Ovary (tissue), 9 donors: ENCODE data around the gene OR51D1. TPM values are rescaled to one million over a fixed set of nuclear protein-coding genes. Genes with fewer than 3 reads are reported as not detected.

Experiments
- DNase-seq, 5 donors: peaks; one replicate each; pipeline ENCODE4 v3.0.0-alpha.2; 2019 to 2020
- H3K27ac ChIP-seq, 2 donors: fragments of 200-600 bp; one replicate each; pipeline versions ENCODE4 v1.5.1 to v1.8.0; 2019 to 2022
- H3K27me3 ChIP-seq: fragments of 200-600 bp; one replicate; pipeline ENCODE4 v1.8.0; 2022
- H3K36me3 ChIP-seq: fragments of 200-600 bp; sonication (generic); one replicate; pipeline ENCODE4 v1.5.1; 2019
- H3K4me1 ChIP-seq: one replicate; pipeline ENCODE4 v1.8.1; 2013; ENCODE audit warnings: mild to moderate bottlenecking, moderate library complexity; ENCODE audit not compliant: insufficient read depth
- H3K4me3 ChIP-seq: fragments of 200-600 bp; sonication (generic); one replicate; pipeline ENCODE4 v1.5.1; 2017
- H3K9me3 ChIP-seq, 2 donors: fragments of 200-600 bp in 1 of 2; sonication (generic) in 1 of 2; one replicate each; pipeline versions ENCODE4 v1.5.1 to v1.8.1; 2013 to 2019; ENCODE audit warnings: mild to moderate bottlenecking in 1 of 2, moderate library complexity in 1 of 2
- EP300 ChIP-seq: sonication (generic); formaldehyde crosslinking; IDR thresholded peaks from one replicate; pipeline ENCODE4 v1.6.1; 2017; ENCODE audit warnings: antibody characterized with exemption
- POLR2A ChIP-seq: fragments of 450-650 bp; IDR thresholded peaks from one replicate; pipeline ENCODE4 v1.6.1; 2017; ENCODE audit warnings: antibody characterized with exemption, mild to moderate bottlenecking, moderate library complexity
- WGBS, 3 donors: extraction: QIAGEN DNeasy Blood & Tissue Kit in 1 of 3; methylation state at CpG; one replicate each; pipeline versions ENCODE4 v1.1.5 to v1.1.7; 2013 to 2017; 5-methylcytosine and 5-hydroxymethylcytosine counted together
- intact Hi-C, 4 donors: fragments of 100-400 bp; cut with DNase I; formaldehyde crosslinking; loops; one replicate each; pipeline versions ENCODE4 v1.11.0 to v1.15.1; 2022 to 2023
- polyA plus RNA-seq, 2 donors: library from polyadenylated mRNA; stranded (reverse); fragments of 200-250 nt in 1 of 2; fragments of 350-450 nt in 1 of 2; fragmentation: Illumina TruSeq in 1 of 2; extraction: RNeasy Lipid Tissue Mini Kit (QIAGEN cat#74804) in 1 of 2; gene quantifications; one replicate each; pipeline ENCODE4 v1.2.3, GENCODE V29; 2013 to 2014
- total RNA-seq, 7 donors: library from RNA; depleted of rRNA in 2 of 7; stranded (reverse); fragments of >200 nt in 2 of 7; fragmentation: NEBNext Ultra II Directional in 3 of 7; extraction: Animal tissue kit (Norgen Biotek cat#: 25700) in 3 of 7; gene quantifications; one replicate each; pipeline versions ENCODE4 v1.1.0 to v1.2.4, GENCODE V29; 2016 to 2023
- TF ChIP-seq, protein P1 (sequence below), 3 donors: fragments of 450-650 bp in 2 of 3; fragments of 200-600 bp in 1 of 3; IDR thresholded peaks; one replicate each; pipeline versions ENCODE4 v1.5.1 to v1.8.0; 2016 to 2022; ENCODE audit warnings: antibody characterized with exemption in 3 of 3, mild to moderate bottlenecking in 1 of 3
- donor health status: DM: no; HTN: no; CAD: no; lungs with moderate emphysema.
- donor health status: DM: no; HTN: no; CAD: no.
- donor health status: Bipolar disorder and iron deficiency.
- donor health status: DM: yes; HTN: yes; CAD: no.
- donor health status: DM: no; HTN: no; CAD: no.
- donor health status: DM: yes; HTN: yes; CAD: no.

OR51D1 gene
- total and polyA plus RNA-seq, 9 donors = not detected

DNA sequence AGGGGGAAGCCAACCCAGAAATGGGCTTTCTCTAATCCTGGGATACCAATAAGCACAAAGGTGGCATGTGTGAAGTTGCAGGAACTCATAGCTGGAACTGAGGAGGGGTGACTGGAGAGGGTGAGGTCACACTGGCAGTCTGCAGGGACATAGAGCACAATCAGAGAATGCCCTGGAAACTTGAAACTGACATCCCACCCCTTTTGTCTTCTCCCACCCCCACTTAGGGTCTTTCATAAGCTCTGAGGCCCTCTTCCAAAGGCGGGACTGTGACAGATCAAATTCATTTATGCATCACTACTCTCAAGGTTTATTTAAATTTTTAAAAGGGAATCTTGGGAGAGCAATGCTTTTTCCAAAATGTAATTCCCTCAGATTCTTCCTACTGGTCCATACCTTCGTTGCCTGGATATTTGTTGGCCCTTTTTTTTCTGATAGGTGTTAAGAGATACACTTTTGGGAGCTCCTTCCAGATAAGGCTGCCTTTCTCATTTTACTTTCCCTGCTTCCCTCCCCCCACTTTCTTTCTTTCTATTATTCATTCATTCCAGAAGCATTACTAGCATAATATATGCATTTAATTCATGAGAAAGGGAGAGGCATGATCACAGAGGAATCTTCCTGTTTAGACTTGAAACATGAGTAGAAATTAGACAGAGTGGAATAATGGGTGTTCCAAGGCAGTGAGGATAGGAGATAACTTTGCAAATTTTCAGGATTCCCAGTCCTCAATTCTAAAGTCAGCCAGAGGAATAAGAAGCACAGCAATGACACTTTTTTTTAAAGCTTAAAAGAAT lies 45.5 kb downstream of the OR51D1 start:
- H3K36me3 ChIP-seq = no peaks in the 10 kb centered on the region
- no peaks in the 10 kb centered on the region for H3K4me1 ChIP-seq
- intact Hi-C loops = no loop called here
- DNase-seq = no peak
- H3K27me3 ChIP-seq = no peaks in the 10 kb centered on the region
- H3K27ac ChIP-seq = no peak overlapping the region
- WGBS, 3 donors = 84 to 93% (median 90%) methylated on average over 2 of the region's 2 CpGs
- no peak for TF ChIP-seq EP300
- no peaks in the 10 kb centered on the region for H3K9me3 ChIP-seq
- no peak overlapping the region for H3K4me3 ChIP-seq

DNA sequence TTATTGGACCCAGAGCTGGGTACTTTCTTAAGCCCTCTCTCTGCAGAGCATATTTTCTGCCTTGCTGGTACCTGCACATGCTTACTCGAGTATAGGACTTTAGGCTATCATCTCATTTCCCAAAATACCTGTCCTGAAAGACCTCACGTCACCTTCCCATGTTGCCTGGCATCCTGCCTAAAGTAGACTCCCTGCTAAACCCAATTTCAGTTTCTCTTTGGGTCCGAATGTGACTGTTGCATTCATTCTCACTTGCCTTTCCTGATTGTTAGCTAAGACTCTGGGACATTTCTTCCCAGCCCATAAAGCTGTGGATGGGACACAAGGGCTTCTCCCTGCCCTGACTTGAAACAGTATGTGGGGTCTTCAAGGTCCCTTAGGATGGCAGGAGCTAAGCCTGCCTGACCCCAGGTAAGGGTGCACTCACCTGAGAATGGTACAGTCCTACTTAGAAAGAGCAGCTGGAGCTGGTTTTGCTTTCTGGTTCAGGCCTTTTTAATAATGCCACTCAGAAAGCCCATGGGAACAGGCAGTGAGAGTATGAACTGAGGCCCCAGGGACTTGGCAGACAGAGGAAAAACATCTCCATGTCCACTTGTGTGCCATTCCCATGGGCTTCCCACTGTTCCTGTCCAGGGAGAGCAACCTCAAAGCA lies 47.5 kb downstream of the OR51D1 start:
- Histone ChIP-seq H3K27ac (no peak overlapping the region), H3K27me3 (no peaks in the 10 kb centered on the region), H3K4me1 (no peaks in the 10 kb centered on the region), H3K4me3 (no peak overlapping the region), H3K9me3 (no peaks in the 10 kb centered on the region), H3K36me3 (no peaks in the 10 kb centered on the region)
- TF ChIP-seq, protein P1, sequence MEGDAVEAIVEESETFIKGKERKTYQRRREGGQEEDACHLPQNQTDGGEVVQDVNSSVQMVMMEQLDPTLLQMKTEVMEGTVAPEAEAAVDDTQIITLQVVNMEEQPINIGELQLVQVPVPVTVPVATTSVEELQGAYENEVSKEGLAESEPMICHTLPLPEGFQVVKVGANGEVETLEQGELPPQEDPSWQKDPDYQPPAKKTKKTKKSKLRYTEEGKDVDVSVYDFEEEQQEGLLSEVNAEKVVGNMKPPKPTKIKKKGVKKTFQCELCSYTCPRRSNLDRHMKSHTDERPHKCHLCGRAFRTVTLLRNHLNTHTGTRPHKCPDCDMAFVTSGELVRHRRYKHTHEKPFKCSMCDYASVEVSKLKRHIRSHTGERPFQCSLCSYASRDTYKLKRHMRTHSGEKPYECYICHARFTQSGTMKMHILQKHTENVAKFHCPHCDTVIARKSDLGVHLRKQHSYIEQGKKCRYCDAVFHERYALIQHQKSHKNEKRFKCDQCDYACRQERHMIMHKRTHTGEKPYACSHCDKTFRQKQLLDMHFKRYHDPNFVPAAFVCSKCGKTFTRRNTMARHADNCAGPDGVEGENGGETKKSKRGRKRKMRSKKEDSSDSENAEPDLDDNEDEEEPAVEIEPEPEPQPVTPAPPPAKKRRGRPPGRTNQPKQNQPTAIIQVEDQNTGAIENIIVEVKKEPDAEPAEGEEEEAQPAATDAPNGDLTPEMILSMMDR (IDR thresholded peaks at IDR 0.05) = no peak
- TF ChIP-seq POLR2A = no peak
- no peak for TF ChIP-seq EP300
- 86 to 90% (median 89%) methylated on average over 3 of the region's 3 CpGs for WGBS, 3 donors
- intact Hi-C loops = no loop called here
- no peak for DNase-seq

Other genes starting within 250 kb of the OR51D1 start
- gene TRIM21, start 243.8 kb upstream of the OR51D1 start, total RNA-seq = 10 to 100 TPM; 13.2 to 25.1 (median 20.8) TPM
- gene TRIM21, start 243.8 kb upstream of the OR51D1 start, polyA plus RNA-seq = 10 to 100 TPM; 21.1 to 51.9 TPM
- gene OR52K2, start 188.2 kb upstream of the OR51D1 start, total RNA-seq = under 1 TPM in 3 of 7 donors, not detected in 4; 0.25 to 0.85 (median 0.74) TPM
- gene OR52K2, start 188.2 kb upstream of the OR51D1 start, polyA plus RNA-seq = not detected
- under 1 TPM in 6 of 7 donors, not detected in 1; 0.20 to 0.37 (median 0.34) TPM for gene OR52K1, start 154.8 kb upstream of the OR51D1 start, total RNA-seq
- gene OR52K1, start 154.8 kb upstream of the OR51D1 start, polyA plus RNA-seq = under 1 TPM; 0.05 to 0.07 TPM
- not detected for gene OR52M1, start 92.3 kb upstream of the OR51D1 start, total RNA-seq
- gene OR52M1, start 92.3 kb upstream of the OR51D1 start, polyA plus RNA-seq = not detected
- gene OR52I2, start 55.7 kb upstream of the OR51D1 start, total RNA-seq = not detected
- gene OR52I2, start 55.7 kb upstream of the OR51D1 start, polyA plus RNA-seq = not detected
- gene OR52I1, start 43.4 kb upstream of the OR51D1 start, total RNA-seq = not detected
- not detected for gene OR52I1, start 43.4 kb upstream of the OR51D1 start, polyA plus RNA-seq
- 10 to 100 TPM; 13.2 to 18.7 (median 16.1) TPM for gene TRIM68, start 29.2 kb upstream of the OR51D1 start, total RNA-seq
- 10 to 100 TPM; 14.1 to 19.9 TPM for gene TRIM68, start 29.2 kb upstream of the OR51D1 start, polyA plus RNA-seq
- 1 to 10 TPM in 1 of 7 donors, under 1 TPM in 5, not detected in 1; 0.12 to 1.4 (median 0.27) TPM for gene OR51E1, start 6.5 kb downstream of the OR51D1 start, total RNA-seq
- 1 to 10 TPM; 1.6 to 3.5 TPM for gene OR51E1, start 6.5 kb downstream of the OR51D1 start, polyA plus RNA-seq
- under 1 TPM in 4 of 7 donors, not detected in 3; 0.11 to 0.65 (median 0.23) TPM for gene OR51E2, start 60.4 kb downstream of the OR51D1 start, total RNA-seq
- 1 to 10 TPM in 1 of 2 donors, under 1 TPM in 1; 0.67 to 2.0 TPM for gene OR51E2, start 60.4 kb downstream of the OR51D1 start, polyA plus RNA-seq
- under 1 TPM in 1 of 7 donors, not detected in 6; 0.23 TPM for gene MMP26, start 67.3 kb downstream of the OR51D1 start, total RNA-seq
- not detected for gene MMP26, start 67.3 kb downstream of the OR51D1 start, polyA plus RNA-seq
- gene OR51F1, start 132.5 kb downstream of the OR51D1 start, total RNA-seq = not detected
- gene OR51F1, start 132.5 kb downstream of the OR51D1 start, polyA plus RNA-seq = not detected
- gene OR52R1, start 166.9 kb downstream of the OR51D1 start, total RNA-seq = not detected
- gene OR52R1, start 166.9 kb downstream of the OR51D1 start, polyA plus RNA-seq = not detected
- gene OR51F2, start 183.8 kb downstream of the OR51D1 start, total RNA-seq = not detected
- gene OR51F2, start 183.8 kb downstream of the OR51D1 start, polyA plus RNA-seq = not detected
- gene OR51S1, start 211.7 kb downstream of the OR51D1 start, total RNA-seq = not detected
- gene OR51S1, start 211.7 kb downstream of the OR51D1 start, polyA plus RNA-seq = not detected
- not detected for gene OR51T1, start 244.4 kb downstream of the OR51D1 start, total RNA-seq
- gene OR51T1, start 244.4 kb downstream of the OR51D1 start, polyA plus RNA-seq = not detected